ENCODE data around the gene LRP3. TPM values are rescaled to one million over a fixed set of nuclear protein-coding genes. Genes with fewer than 3 reads are reported as not detected.
A peak's percentile ranks its signal among the peaks of the same experiment; 100 is the strongest.

LRP3 gene
- total and polyA plus RNA-seq, 2 experiments from 2014 or later = 3.5 to 62.7 TPM

DNA sequence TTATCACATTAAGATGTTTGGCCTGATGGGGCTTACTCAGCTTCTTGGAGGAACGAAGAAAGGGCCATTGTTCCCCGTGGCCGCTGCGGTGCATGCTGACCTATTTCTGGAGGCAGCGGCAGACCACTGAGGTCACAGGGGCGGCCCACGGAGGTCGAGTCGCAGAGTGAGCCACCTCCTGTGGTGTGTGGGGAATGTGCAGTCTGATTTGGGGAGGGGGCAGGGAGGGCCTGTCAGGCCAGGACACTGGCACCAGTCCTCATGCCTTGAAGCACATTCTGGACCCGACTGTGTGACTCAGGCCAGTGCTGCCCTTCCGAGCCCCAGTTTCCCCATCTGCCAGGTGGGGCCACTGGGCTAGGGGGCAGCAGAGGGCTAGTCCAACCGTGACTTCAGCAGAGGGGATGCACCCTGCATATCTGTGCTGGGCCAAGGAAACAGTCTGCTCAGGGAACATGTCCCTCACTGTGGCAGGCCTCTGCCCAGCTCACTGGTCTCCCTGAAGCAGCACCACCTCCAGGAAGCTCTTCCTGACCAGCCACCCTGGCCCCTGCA lies 25.2 kb downstream of the LRP3 start:
- H3K4me3 Mint-ChIP-seq = no peak overlapping the region
- peak; percentile 67 for ATAC-seq
- H3K27ac Mint-ChIP-seq = no peak overlapping the region

DNA sequence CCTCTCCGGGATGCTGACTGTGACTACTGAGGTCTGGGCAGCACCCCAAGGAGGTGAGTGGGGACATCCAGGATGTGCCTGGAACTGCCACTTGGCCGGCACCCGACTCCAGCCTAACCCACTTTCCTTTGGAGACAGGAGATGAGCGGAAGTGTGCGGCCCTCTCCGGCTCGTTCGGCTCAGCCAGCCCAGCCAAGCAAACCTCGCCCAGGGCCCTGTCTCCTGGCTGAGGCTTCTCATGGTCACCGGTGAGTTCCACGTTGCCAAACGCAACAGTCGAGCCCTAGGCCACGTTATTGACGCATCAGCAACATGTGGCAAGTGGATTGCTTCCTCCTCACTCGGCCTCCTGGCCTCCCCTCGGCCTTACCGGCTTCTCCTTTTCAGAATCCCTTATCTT lies 26.0 kb downstream of the LRP3 start:
- peaks cover 13% of the 10 kb centered on the region for H3K27me3 ChIP-seq (ENCODE audit: insufficient read depth)
- no peaks in the 10 kb centered on the region for H3K4me1 ChIP-seq (ENCODE audit: insufficient read depth)
- H3K27me3 Mint-ChIP-seq (ENCODE audit: insufficient read depth, low read depth, poor library complexity) = peaks cover 23% of the 10 kb centered on the region
- H4K20me1 ChIP-seq (replicated peaks; ENCODE audit: insufficient read depth) = no peaks in the 10 kb centered on the region
- H3K9me3 Mint-ChIP-seq = no peaks in the 10 kb centered on the region
- no peaks in the 10 kb centered on the region for H3K36me3 ChIP-seq (ENCODE audit: insufficient read depth)
- H3K27ac Mint-ChIP-seq = no peak overlapping the region
- no peak overlapping the region for H3K4me3 ChIP-seq
- no peak overlapping the region for H2AFZ ChIP-seq
- H3K36me3 Mint-ChIP-seq (ENCODE audit: low read depth) = no peaks in the 10 kb centered on the region
- no peaks in the 10 kb centered on the region for H3K79me2 ChIP-seq (replicated peaks; ENCODE audit: insufficient read depth)
- H3K27ac ChIP-seq (ENCODE audit: low read depth) = no peak overlapping the region
- DNase-seq (ENCODE audit: low spot score) (no peak), ATAC-seq (no peak)
- H3K4me2 ChIP-seq = no peak overlapping the region
- no peaks in the 10 kb centered on the region for H3K9me2 ChIP-seq (ENCODE audit: insufficient read depth)
- peaks cover 5% of the 10 kb centered on the region; the same call in 2 of the 3 replicates for H3K4me1 Mint-ChIP-seq
- H3F3A ChIP-seq (replicated peaks; ENCODE audit: low read depth) = no peaks in the 10 kb centered on the region
- no peak overlapping the region; the same call in 2 of the 3 replicates for H3K4me3 Mint-ChIP-seq
- no peak for TF ChIP-seq EZH2 (IDR thresholded peaks at IDR 0.05; ENCODE audit: low read depth, unreplicated experiment)
- no peak for TF ChIP-seq NANOG (IDR thresholded peaks at IDR 0.05; ENCODE audit: borderline replicate concordance)
- no peak for TF ChIP-seq CREB1 (CRISPR knock-in tag; IDR thresholded peaks at IDR 0.05; ENCODE audit: low read depth)
- TF ChIP-seq ZNF331 (CRISPR knock-in tag; IDR thresholded peaks at IDR 0.05; ENCODE audit: low read depth) = no peak
- TF ChIP-seq, protein P1, sequence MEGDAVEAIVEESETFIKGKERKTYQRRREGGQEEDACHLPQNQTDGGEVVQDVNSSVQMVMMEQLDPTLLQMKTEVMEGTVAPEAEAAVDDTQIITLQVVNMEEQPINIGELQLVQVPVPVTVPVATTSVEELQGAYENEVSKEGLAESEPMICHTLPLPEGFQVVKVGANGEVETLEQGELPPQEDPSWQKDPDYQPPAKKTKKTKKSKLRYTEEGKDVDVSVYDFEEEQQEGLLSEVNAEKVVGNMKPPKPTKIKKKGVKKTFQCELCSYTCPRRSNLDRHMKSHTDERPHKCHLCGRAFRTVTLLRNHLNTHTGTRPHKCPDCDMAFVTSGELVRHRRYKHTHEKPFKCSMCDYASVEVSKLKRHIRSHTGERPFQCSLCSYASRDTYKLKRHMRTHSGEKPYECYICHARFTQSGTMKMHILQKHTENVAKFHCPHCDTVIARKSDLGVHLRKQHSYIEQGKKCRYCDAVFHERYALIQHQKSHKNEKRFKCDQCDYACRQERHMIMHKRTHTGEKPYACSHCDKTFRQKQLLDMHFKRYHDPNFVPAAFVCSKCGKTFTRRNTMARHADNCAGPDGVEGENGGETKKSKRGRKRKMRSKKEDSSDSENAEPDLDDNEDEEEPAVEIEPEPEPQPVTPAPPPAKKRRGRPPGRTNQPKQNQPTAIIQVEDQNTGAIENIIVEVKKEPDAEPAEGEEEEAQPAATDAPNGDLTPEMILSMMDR (conservative IDR thresholded peaks at IDR 0.05; ENCODE audit: low read depth in 2 of 2) = no peak
- no peak for TF ChIP-seq ZNF114 (CRISPR knock-in tag; IDR thresholded peaks at IDR 0.05)
- no peak for TF ChIP-seq EZH2phosphoT487 (IDR thresholded peaks at IDR 0.05; ENCODE audit: unreplicated experiment)
- TF ChIP-seq POLR2AphosphoS5 (IDR thresholded peaks at IDR 0.05; ENCODE audit: low read depth) = no peak
- TF ChIP-seq, protein P2, sequence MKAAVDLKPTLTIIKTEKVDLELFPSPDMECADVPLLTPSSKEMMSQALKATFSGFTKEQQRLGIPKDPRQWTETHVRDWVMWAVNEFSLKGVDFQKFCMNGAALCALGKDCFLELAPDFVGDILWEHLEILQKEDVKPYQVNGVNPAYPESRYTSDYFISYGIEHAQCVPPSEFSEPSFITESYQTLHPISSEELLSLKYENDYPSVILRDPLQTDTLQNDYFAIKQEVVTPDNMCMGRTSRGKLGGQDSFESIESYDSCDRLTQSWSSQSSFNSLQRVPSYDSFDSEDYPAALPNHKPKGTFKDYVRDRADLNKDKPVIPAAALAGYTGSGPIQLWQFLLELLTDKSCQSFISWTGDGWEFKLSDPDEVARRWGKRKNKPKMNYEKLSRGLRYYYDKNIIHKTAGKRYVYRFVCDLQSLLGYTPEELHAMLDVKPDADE (IDR thresholded peaks at IDR 0.05) = no peak
- TF ChIP-seq STAT1 (IDR thresholded peaks at IDR 0.05; ENCODE audit: unreplicated experiment) = no peak

More for the DNA sequence above, 25.2 kb downstream of the LRP3 start:
- H3K79me2 ChIP-seq (replicated peaks; ENCODE audit: insufficient read depth) = no peaks in the 10 kb centered on the region
- no peaks in the 10 kb centered on the region for H3K36me3 ChIP-seq (ENCODE audit: insufficient read depth)
- H3K4me3 ChIP-seq = no peak overlapping the region
- H3K4me2 ChIP-seq = no peak overlapping the region
- TF ChIP-seq STAT1 (IDR thresholded peaks at IDR 0.05; ENCODE audit: unreplicated experiment) (no peak), CREB1 (CRISPR knock-in tag; IDR thresholded peaks at IDR 0.05; ENCODE audit: low read depth) (no peak)
- TF ChIP-seq, protein P2 (IDR thresholded peaks at IDR 0.05) = no peak
- TF ChIP-seq, protein P1 (conservative IDR thresholded peaks at IDR 0.05; ENCODE audit: low read depth in 2 of 2) = peak; percentile 50 to 75
- H3K9me2 ChIP-seq (ENCODE audit: insufficient read depth) = no peaks in the 10 kb centered on the region
- peak; percentile 62 for DNase-seq (ENCODE audit: low spot score)
- Mint-ChIP-seq H3K36me3 (ENCODE audit: low read depth) (no peaks in the 10 kb centered on the region), H3K4me1 (peaks cover 7% of the 10 kb centered on the region; the same call in 2 of the 3 replicates), H3K9me3 (no peaks in the 10 kb centered on the region), H3K27me3 (ENCODE audit: insufficient read depth, low read depth, poor library complexity) (peaks cover 19% of the 10 kb centered on the region)
- H3K4me1 ChIP-seq (ENCODE audit: insufficient read depth) = no peaks in the 10 kb centered on the region
- H3F3A ChIP-seq (replicated peaks; ENCODE audit: low read depth) = no peaks in the 10 kb centered on the region
- H2AFZ ChIP-seq = no peak overlapping the region
- no peak overlapping the region for H3K27ac ChIP-seq (ENCODE audit: low read depth)
- peaks cover 5% of the 10 kb centered on the region for H3K27me3 ChIP-seq (ENCODE audit: insufficient read depth)
- no peaks in the 10 kb centered on the region for H4K20me1 ChIP-seq (replicated peaks; ENCODE audit: insufficient read depth)
